NCI-H146 treated with DMSO at 0.1 percent for 48 hours (cell line): ENCODE results near the gene FAM107B.

ENCODE experiments used
- DNase-seq: peaks from one replicate; lab custom pipeline; 2025; ENCODE audit not compliant: unreplicated experiment; lab: John Stamatoyannopoulos, UW

Gene FAM107B

GRCh38 chr10:14476641-14477407 is 297.9 kb downstream of the FAM107B start:
- DNase-seq, result no peak

- DNase-seq, result no peak
Observed at GRCh38 chr10:14476006-14476405, 298.7 kb downstream of the FAM107B start.

GRCh38 chr10:14474656-14475055 is 300.0 kb downstream of the FAM107B start:
- no peak for DNase-seq

DNA sequence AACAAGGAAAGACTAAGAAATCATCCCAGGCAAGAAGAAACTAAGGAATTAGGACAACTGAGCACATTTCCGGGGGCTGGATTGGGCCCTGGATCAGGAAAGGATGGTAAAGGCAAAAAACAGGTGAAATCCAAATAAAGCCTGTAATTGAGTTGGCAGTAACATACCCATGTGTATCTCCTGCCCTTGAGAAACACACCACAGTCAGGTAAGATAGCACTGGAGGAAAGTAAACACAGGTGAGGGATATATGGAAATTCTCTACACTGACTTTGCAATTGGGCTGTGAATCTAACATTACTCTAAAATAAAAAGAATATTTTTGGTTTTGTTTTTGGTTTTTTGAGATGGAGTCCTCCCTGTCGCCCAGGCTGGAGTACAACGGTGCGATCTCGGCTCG is 303.8 kb downstream of the FAM107B start:
- DNase-seq, result no peak

DNA sequence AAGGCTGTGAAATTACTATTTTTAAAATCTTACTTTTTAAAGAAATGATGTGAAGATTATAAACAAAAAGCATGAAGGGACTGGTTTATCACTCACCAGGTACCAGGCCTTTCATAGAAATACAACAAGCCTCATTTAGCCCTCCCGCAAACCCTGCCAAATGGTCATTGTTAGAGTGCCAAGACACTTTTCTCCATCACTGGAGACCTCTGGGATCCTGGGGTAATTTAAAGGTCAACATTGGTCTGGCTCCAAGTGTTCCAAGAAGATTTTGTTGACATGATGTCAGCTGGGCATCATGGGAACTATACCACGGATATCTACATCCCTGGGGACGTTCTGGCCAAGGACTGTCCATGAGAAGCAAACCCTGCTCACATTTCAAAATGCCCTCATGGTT is 306.0 kb downstream of the FAM107B start:
- no peak for DNase-seq
